ENCODE results near the gene DHRSX.

The DHRSX gene

GRCh38 chrX:2388669-2389068 is 112.1 kb downstream of the DHRSX start:
- Histone ChIP-seq H3K27ac (ENCODE audit: low read depth, low read length) (no peak overlapping the region), H3K9me2 (replicated peaks; ENCODE audit: insufficient read depth, low read length) (no peaks in the 10 kb centered on the region), H4K20me1 (ENCODE audit: low read depth, low read length) (no peaks in the 10 kb centered on the region), H3K36me3 (ENCODE audit: low read length) (0 out of 2 replicates have a peak, but pooled peaks cover 5% of the 10 kb centered on the region), H2AFZ (ENCODE audit: low read depth, low read length, severe bottlenecking) (no peak overlapping the region), H3F3A (ENCODE audit: insufficient read depth) (no peaks in the 10 kb centered on the region), H3K27me3 (ENCODE audit: low read length) (no peaks in the 10 kb centered on the region), H3K9ac (ENCODE audit: low read length) (no peak overlapping the region), H3K4me3 (ENCODE audit: insufficient read depth, low read length, poor library complexity, severe bottlenecking) (no peak overlapping the region), H3K79me2 (ENCODE audit: insufficient read depth, low read length) (no peaks in the 10 kb centered on the region), H3K9me3 (ENCODE audit: insufficient read depth, low read length) (no peaks in the 10 kb centered on the region; the same call in 1 of the 2 replicates), H3K4me2 (ENCODE audit: low read depth, low read length, poor library complexity, severe bottlenecking) (no peak overlapping the region)
- TF ChIP-seq EZH2phosphoT487 (conservative IDR thresholded peaks at IDR 0.05; ENCODE audit: low read length) (no peak), CTCF (IDR thresholded peaks at IDR 0.05; ENCODE audit: insufficient read depth, low read length, poor library complexity, severe bottlenecking) (no peak)

GRCh38 chrX:2387614-2388239 is 113.0 kb downstream of the DHRSX start:
- TF ChIP-seq EZH2phosphoT487 (conservative IDR thresholded peaks at IDR 0.05; ENCODE audit: low read length) (no peak), CTCF (IDR thresholded peaks at IDR 0.05; ENCODE audit: insufficient read depth, low read length, poor library complexity, severe bottlenecking) (no peak)

GRCh38 chrX:2385224-2385623 is 115.6 kb downstream of the DHRSX start:
- no peaks in the 10 kb centered on the region for H3K9me2 ChIP-seq (replicated peaks; ENCODE audit: insufficient read depth, low read length)
- H2AFZ ChIP-seq (ENCODE audit: low read depth, low read length, severe bottlenecking) = no peak overlapping the region
- H3K9me3 ChIP-seq (ENCODE audit: insufficient read depth, low read length) = no peaks in the 10 kb centered on the region
- no peaks in the 10 kb centered on the region for H3K79me2 ChIP-seq (ENCODE audit: insufficient read depth, low read length)
- no peak overlapping the region for H3K4me2 ChIP-seq (ENCODE audit: low read depth, low read length, poor library complexity, severe bottlenecking)
- no peak overlapping the region for H3K9ac ChIP-seq (ENCODE audit: low read length)
- no peak overlapping the region for H3K27ac ChIP-seq (ENCODE audit: low read depth, low read length)
- H3K4me3 ChIP-seq (ENCODE audit: insufficient read depth, low read length, poor library complexity, severe bottlenecking) = no peak overlapping the region
- TF ChIP-seq EZH2phosphoT487 (conservative IDR thresholded peaks at IDR 0.05; ENCODE audit: low read length) = no peak
- H3K36me3 ChIP-seq (ENCODE audit: low read length) = no peaks in the 10 kb centered on the region
- H3F3A ChIP-seq (ENCODE audit: insufficient read depth) = no peaks in the 10 kb centered on the region
- no peaks in the 10 kb centered on the region for H4K20me1 ChIP-seq (ENCODE audit: low read depth, low read length)
- no peaks in the 10 kb centered on the region for H3K27me3 ChIP-seq (ENCODE audit: low read length)

More at GRCh38 chrX:2387614-2388239, 113.0 kb downstream of the DHRSX start:
- no peaks in the 10 kb centered on the region for H4K20me1 ChIP-seq (ENCODE audit: low read depth, low read length)
- H2AFZ ChIP-seq (ENCODE audit: low read depth, low read length, severe bottlenecking) = no peak overlapping the region
- H3K27me3 ChIP-seq (ENCODE audit: low read length) = no peaks in the 10 kb centered on the region
- 0 out of 2 replicates have a peak, but pooled peaks cover 5% of the 10 kb centered on the region for H3K36me3 ChIP-seq (ENCODE audit: low read length)
- no peak overlapping the region for H3K9ac ChIP-seq (ENCODE audit: low read length)
- H3K9me3 ChIP-seq (ENCODE audit: insufficient read depth, low read length) = no peaks in the 10 kb centered on the region; the same call in 1 of the 2 replicates
- H3F3A ChIP-seq (ENCODE audit: insufficient read depth) = no peaks in the 10 kb centered on the region
- H3K79me2 ChIP-seq (ENCODE audit: insufficient read depth, low read length) = no peaks in the 10 kb centered on the region
- H3K4me3 ChIP-seq (ENCODE audit: insufficient read depth, low read length, poor library complexity, severe bottlenecking) = no peak overlapping the region
- no peaks in the 10 kb centered on the region for H3K9me2 ChIP-seq (replicated peaks; ENCODE audit: insufficient read depth, low read length)
- H3K4me2 ChIP-seq (ENCODE audit: low read depth, low read length, poor library complexity, severe bottlenecking) = no peak overlapping the region
- no peak overlapping the region for H3K27ac ChIP-seq (ENCODE audit: low read depth, low read length)

- Histone ChIP-seq H3K27ac (ENCODE audit: low read depth, low read length) (no peak overlapping the region), H3K4me2 (ENCODE audit: low read depth, low read length, poor library complexity, severe bottlenecking) (no peak overlapping the region), H3K9me2 (replicated peaks; ENCODE audit: insufficient read depth, low read length) (no peaks in the 10 kb centered on the region), H4K20me1 (ENCODE audit: low read depth, low read length) (no peaks in the 10 kb centered on the region), H3K4me3 (ENCODE audit: insufficient read depth, low read length, poor library complexity, severe bottlenecking) (no peak overlapping the region), H2AFZ (ENCODE audit: low read depth, low read length, severe bottlenecking) (no peak overlapping the region), H3K9me3 (ENCODE audit: insufficient read depth, low read length) (no peaks in the 10 kb centered on the region), H3K36me3 (ENCODE audit: low read length) (no peaks in the 10 kb centered on the region), H3F3A (ENCODE audit: insufficient read depth) (no peaks in the 10 kb centered on the region), H3K27me3 (ENCODE audit: low read length) (no peaks in the 10 kb centered on the region), H3K79me2 (ENCODE audit: insufficient read depth, low read length) (no peaks in the 10 kb centered on the region), H3K9ac (ENCODE audit: low read length) (no peak overlapping the region)
- TF ChIP-seq EZH2phosphoT487 (conservative IDR thresholded peaks at IDR 0.05; ENCODE audit: low read length) = no peak
Observed at GRCh38 chrX:2384486-2384885, 116.3 kb downstream of the DHRSX start.

Measured in SU-DHL-6 (cell line).